IMR-90 (cell line): Measurements from ENCODE around the gene SRRM4. TPM values are rescaled to one million over a fixed set of nuclear protein-coding genes. Genes with fewer than 3 reads are reported as not detected.

Experiments used
- ATAC-seq: fragments of 200-7000 bp; cut with Tn5 transposase; 2 replicates; pipeline ENCODE4 v1.9.1; 2020; ENCODE audit warnings: low read depth, mild to moderate bottlenecking, moderate library complexity
- BruUV-seq: library from RNA; stranded (reverse); fragments of 400-500 nt; replicated peaks from 2 replicates; lab custom pipeline; 2021; lab: Mats Ljungman, UMichigan
- CTCF ChIA-PET: fragments of 300-600 bp; formaldehyde crosslinking; extraction: SDS; loops from one replicate; lab custom pipeline; 2021; ENCODE audit warnings: antibody characterized with exemption; lab: Yijun Ruan, JAX
- POLR2A ChIA-PET: fragments of 300-600 bp; sonication (Branson Sonifier 250); formaldehyde crosslinking; loops from one replicate; lab custom pipeline; 2022; ENCODE audit warnings: antibody characterized with exemption; ENCODE audit not compliant: unreplicated experiment; lab: Charles Lee
- DNase-seq: peaks from one replicate; pipeline ENCODE4 v3.0.0; 2013
- H2AFZ ChIP-seq: replicated peaks from 2 replicates; pipeline ENCODE3; 2013; ENCODE audit warnings: low read length, mild to moderate bottlenecking; ENCODE audit not compliant: poor library complexity
- H2AK5ac ChIP-seq: 2 replicates; pipeline ENCODE4 v1.6.1; 2013; ENCODE audit warnings: low read depth, low read length, inconsistent platforms
- H2AK9ac ChIP-seq: replicated peaks from 2 replicates; pipeline ENCODE3; 2013; ENCODE audit warnings: mild to moderate bottlenecking, low read depth, low read length, moderate library complexity; ENCODE audit not compliant: poor library complexity
- H2BK120ac ChIP-seq: 2 replicates; pipeline ENCODE4 v1.6.1; 2013; ENCODE audit warnings: low read depth, low read length, inconsistent platforms
- H2BK15ac ChIP-seq: 3 replicates; pipeline ENCODE4 v1.6.1; 2013; ENCODE audit warnings: low read depth, low read length, inconsistent platforms
- H2BK20ac ChIP-seq: 2 replicates; pipeline ENCODE4 v1.6.1; 2013; ENCODE audit warnings: low read depth, mild to moderate bottlenecking, inconsistent platforms, low read length, moderate library complexity
- H2BK5ac ChIP-seq: 2 replicates; pipeline ENCODE4 v1.6.1; 2013; ENCODE audit warnings: mild to moderate bottlenecking, low read depth, low read length, inconsistent platforms; ENCODE audit not compliant: poor library complexity, severe bottlenecking
- H3K14ac ChIP-seq: replicated peaks from 2 replicates; pipeline ENCODE4 v1.6.1; 2013; ENCODE audit warnings: low read depth, low read length, inconsistent platforms
- H3K18ac ChIP-seq: 2 replicates; pipeline ENCODE4 v1.6.1; 2013; ENCODE audit warnings: low read depth, low read length, control low read depth
- H3K23ac ChIP-seq: 2 replicates; pipeline ENCODE4 v1.6.1; 2013; ENCODE audit warnings: low read depth, low read length, inconsistent platforms
- H3K27ac ChIP-seq: 2 replicates; pipeline ENCODE4 v1.5.1; 2013; ENCODE audit warnings: mild to moderate bottlenecking, control low read depth, low read length; ENCODE audit not compliant: insufficient read depth
- H3K27me3 ChIP-seq: 2 replicates; pipeline ENCODE4 v1.6.1; 2013; ENCODE audit warnings: low read length; ENCODE audit not compliant: control insufficient read depth, insufficient read depth
- H3K36me3 ChIP-seq: 2 replicates; pipeline ENCODE4 v1.6.1; 2013; ENCODE audit warnings: low read length, mixed read lengths; ENCODE audit not compliant: control insufficient read depth, insufficient read depth
- H3K4ac ChIP-seq: 2 replicates; pipeline ENCODE4 v1.6.1; 2013; ENCODE audit warnings: low read depth, low read length, inconsistent platforms
- H3K4me1 ChIP-seq: 2 replicates; pipeline ENCODE4 v1.6.1; 2013; ENCODE audit warnings: low read length, mixed read lengths; ENCODE audit not compliant: control insufficient read depth, insufficient read depth
- H3K4me2 ChIP-seq: 2 replicates; pipeline ENCODE4 v1.6.1; 2013; ENCODE audit warnings: low read depth, mild to moderate bottlenecking, control low read depth, low read length, moderate library complexity
- H3K4me3 ChIP-seq: 2 replicates; pipeline ENCODE4 v1.5.1; 2013; ENCODE audit warnings: low read depth, mild to moderate bottlenecking, control low read depth, low read length, moderate library complexity; ENCODE audit not compliant: insufficient read depth
- H3K56ac ChIP-seq: 2 replicates; pipeline ENCODE4 v1.6.1; 2013; ENCODE audit warnings: low read length, inconsistent platforms; ENCODE audit not compliant: insufficient read depth; ENCODE audit errors: extremely low read depth
- H3K79me1 ChIP-seq, 2 experiments: 2 replicates each; pipeline ENCODE4 v1.6.1; 2013; ENCODE audit warnings: low read length in 2 of 2, inconsistent platforms in 1 of 2, low read depth in 1 of 2
- H3K9ac ChIP-seq: 2 replicates; pipeline ENCODE4 v1.6.1; 2013; ENCODE audit warnings: low read depth, low read length, control low read depth
- H3K9me1 ChIP-seq: 2 replicates; pipeline ENCODE4 v1.6.1; 2013; ENCODE audit warnings: low read length, inconsistent platforms; ENCODE audit not compliant: insufficient read depth
- H3K9me3 ChIP-seq: 2 replicates; pipeline ENCODE4 v1.6.1; 2013; ENCODE audit warnings: low read length; ENCODE audit not compliant: control insufficient read depth, insufficient read depth
- H4K20me1 ChIP-seq: 2 replicates; pipeline ENCODE4 v1.6.1; 2013; ENCODE audit warnings: low read length, inconsistent platforms; ENCODE audit not compliant: insufficient read depth
- H4K5ac ChIP-seq: 2 replicates; pipeline ENCODE4 v1.6.1; 2013; ENCODE audit warnings: mild to moderate bottlenecking, low read depth, low read length, control low read depth
- H4K8ac ChIP-seq, 2 experiments: 2 replicates each; pipeline ENCODE4 v1.6.1; 2013; ENCODE audit warnings: low read depth in 2 of 2, low read length in 2 of 2, control low read depth in 1 of 2, inconsistent platforms in 1 of 2
- H4K91ac ChIP-seq: 2 replicates; pipeline ENCODE4 v1.6.1; 2013; ENCODE audit warnings: low read depth, low read length, inconsistent platforms; ENCODE audit not compliant: insufficient read depth
- BHLHE40 ChIP-seq: fragments of 150-350 bp; IDR thresholded peaks from 2 replicates; pipeline ENCODE4 v1.6.1; 2016; ENCODE audit warnings: mild to moderate bottlenecking, low read depth, low read length
- CEBPB ChIP-seq: IDR thresholded peaks from 2 replicates; pipeline ENCODE4 v1.6.1; 2012; ENCODE audit warnings: low read depth, low read length, improper control_type of control experiment
- CHD1 ChIP-seq: IDR thresholded peaks from 2 replicates; pipeline ENCODE4 v1.6.1; 2012; ENCODE audit warnings: low read depth, low read length, improper control_type of control experiment
- CTCF ChIP-seq: conservative IDR thresholded peaks from 2 replicates; pipeline ENCODE4 v1.5.1; 2012; ENCODE audit warnings: mild to moderate bottlenecking, low read depth, low read length, improper control_type of control experiment
- ELK1 ChIP-seq: fragments of 150-350 bp; IDR thresholded peaks from 2 replicates; pipeline ENCODE4 v1.6.1; 2016; ENCODE audit warnings: low read depth, mild to moderate bottlenecking, low read length, moderate library complexity, borderline replicate concordance
- FOS ChIP-seq: fragments of 150-350 bp; IDR thresholded peaks from 2 replicates; pipeline ENCODE4 v1.6.1; 2016; ENCODE audit warnings: low read depth, low read length
- MAFK ChIP-seq: IDR thresholded peaks from 2 replicates; pipeline ENCODE4 v1.6.1; 2012; ENCODE audit warnings: low read depth, low read length, improper control_type of control experiment
- NFE2L2 ChIP-seq: fragments of 150-350 bp; IDR thresholded peaks from 2 replicates; pipeline ENCODE4 v1.6.1; 2016; ENCODE audit warnings: low read depth, mild to moderate bottlenecking, low read length
- RAD21 ChIP-seq: IDR thresholded peaks from 2 replicates; pipeline ENCODE4 v1.6.1; 2012; ENCODE audit warnings: low read length, improper control_type of control experiment
- RFX5 ChIP-seq: IDR thresholded peaks from 2 replicates; pipeline ENCODE4 v1.8.0; 2012; ENCODE audit warnings: low read depth, mild to moderate bottlenecking, low read length, moderate library complexity
- SMC3 ChIP-seq: fragments of 150-350 bp; IDR thresholded peaks from 2 replicates; pipeline ENCODE4 v1.6.1; 2016; ENCODE audit warnings: low read depth, mild to moderate bottlenecking, antibody characterized with exemption, low read length, moderate library complexity
- USF2 ChIP-seq: fragments of 150-350 bp; IDR thresholded peaks from 2 replicates; pipeline ENCODE4 v1.6.1; 2017; ENCODE audit warnings: mild to moderate bottlenecking, antibody characterized with exemption, low read length, low read depth
- WGBS, 2 experiments: methylation state at CpG; one replicate each; pipeline versions ENCODE4 v1.1.5 to v1.1.7; 2013; ENCODE audit warnings: missing lambda C conversion rate in 2 of 2; ENCODE audit not compliant: insufficient read length in 1 of 2; ENCODE audit errors: extremely low coverage in 2 of 2; 5-methylcytosine and 5-hydroxymethylcytosine counted together
- dilution Hi-C: fragments of 300-500 bp; cut with HindIII; formaldehyde crosslinking; loops from one replicate; pipeline ENCODE4 v1.14.3; 2018; ENCODE audit warnings: low sequenced_read_pairs; ENCODE audit not compliant: unreplicated experiment
- in situ Hi-C: fragments of 300-500 bp; cut with MboI; formaldehyde crosslinking; loops from 3 replicates; pipeline ENCODE4 v1.14.3; 2019; ENCODE audit warnings: low sequenced_read_pairs, inconsistent platforms, mixed read lengths
- intact Hi-C: fragments of 100-400 bp; cut with micrococcal nuclease; formaldehyde crosslinking; loops from 2 replicates; pipeline ENCODE4 v1.10.0; 2022
- polyA plus RNA-seq, 3 experiments: library from polyadenylated mRNA; depleted of rRNA; stranded (reverse); fragments of >200 nt; gene quantifications; 2 replicates each; pipeline ENCODE4 v1.2.3, GENCODE V29; 2012; ENCODE audit warnings: low replicate concordance in 1 of 3
- total RNA-seq: library from RNA; depleted of rRNA; stranded (reverse); fragments of >200 nt; gene quantifications from 2 replicates; pipeline ENCODE4 v1.2.3, GENCODE V29; 2012

SRRM4 gene
- total and polyA plus RNA-seq, 2 of the 4 experiments (the other 2 are of a cell fraction): not detected

- ChIA-PET CTCF (no interaction called here), POLR2A (no interaction called here)
- in situ Hi-C loops (no loop called here), dilution Hi-C loops (no loop called here), intact Hi-C loops (no loop called here)
- H3K27ac ChIP-seq: no peak overlapping the region
- no peaks in the 10 kb centered on the region for H3K36me3 ChIP-seq
- H4K8ac ChIP-seq: no peak overlapping the region
- H3K9me1 ChIP-seq: no peaks in the 10 kb centered on the region
- H3K23ac ChIP-seq: no peak overlapping the region
- no peak overlapping the region for H3K4me2 ChIP-seq
- H3K56ac ChIP-seq: no peak overlapping the region
- BruUV-seq: no TSS peak
- ATAC-seq (no peak), DNase-seq (no peak)
- no peak for TF ChIP-seq RFX5
- no peak for TF ChIP-seq USF2
- no peak for TF ChIP-seq MAFK
- TF ChIP-seq CHD1: no peak
- no peak for TF ChIP-seq BHLHE40
- TF ChIP-seq SMC3: no peak
- no peak for TF ChIP-seq NFE2L2
- no peak for TF ChIP-seq ELK1
- TF ChIP-seq CEBPB: no peak
- no peak for TF ChIP-seq RAD21
- TF ChIP-seq CTCF: no peak
- TF ChIP-seq FOS: no peak
- no peak overlapping the region for H3K14ac ChIP-seq
- no peak overlapping the region for H2BK15ac ChIP-seq
- H4K20me1 ChIP-seq: no peaks in the 10 kb centered on the region
- H2AK5ac ChIP-seq: no peak overlapping the region
- no peak overlapping the region for H4K5ac ChIP-seq
- H3K27me3 ChIP-seq: no peaks in the 10 kb centered on the region
- no peak overlapping the region for H2BK5ac ChIP-seq
- H4K91ac ChIP-seq: no peak overlapping the region
- H3K9ac ChIP-seq: no peak overlapping the region
- no peaks in the 10 kb centered on the region for H3K4me1 ChIP-seq
- H3K9me3 ChIP-seq: peaks cover 10% of the 10 kb centered on the region; the same call in 1 of the 2 replicates
- H2BK120ac ChIP-seq: no peak overlapping the region
- H3K4ac ChIP-seq: no peak overlapping the region
- H3K4me3 ChIP-seq: no peak overlapping the region
- H3K18ac ChIP-seq: no peak overlapping the region
- H3K79me1 ChIP-seq: no peaks in the 10 kb centered on the region
- H2AK9ac ChIP-seq: no peak overlapping the region
- H2AFZ ChIP-seq: no peak overlapping the region
- no CpG with 5 or more reads among the region's 20 CpGs for WGBS, 2 experiments
- H2BK20ac ChIP-seq: no peak overlapping the region
These were observed 27.4 kb downstream of the SRRM4 start for GRCh38 chr12:119008691-119009221.
